Activated CD8-positive, alpha-beta memory T cell treated with anti-CD3 and anti-CD28 coated beads for 36 hours (primary cell): ENCODE results near the gene NELL2. TPM values are rescaled to one million over a fixed set of nuclear protein-coding genes. Genes with fewer than 3 reads are reported as not detected.

ENCODE experiments used
- CTCF ChIA-PET: fragments of 350-600 bp; sonication (Branson Sonifier 250); formaldehyde crosslinking; loops from one replicate; lab custom pipeline; 2021; ENCODE audit warnings: antibody characterized with exemption; lab: Charles Lee
- POLR2A ChIA-PET: fragments of 350-600 bp; sonication (Branson Sonifier 250); formaldehyde crosslinking; loops from one replicate; lab custom pipeline; 2021; ENCODE audit warnings: antibody characterized with exemption; lab: Charles Lee
- total RNA-seq, 2 experiments: library from RNA; stranded (reverse); gene quantifications; one replicate each; pipeline ENCODE4 v1.2.3, GENCODE V29; 2021

NELL2 gene
- total RNA-seq, 2 experiments from 2014 or later: 48.3 to 50.0 TPM

DNA sequence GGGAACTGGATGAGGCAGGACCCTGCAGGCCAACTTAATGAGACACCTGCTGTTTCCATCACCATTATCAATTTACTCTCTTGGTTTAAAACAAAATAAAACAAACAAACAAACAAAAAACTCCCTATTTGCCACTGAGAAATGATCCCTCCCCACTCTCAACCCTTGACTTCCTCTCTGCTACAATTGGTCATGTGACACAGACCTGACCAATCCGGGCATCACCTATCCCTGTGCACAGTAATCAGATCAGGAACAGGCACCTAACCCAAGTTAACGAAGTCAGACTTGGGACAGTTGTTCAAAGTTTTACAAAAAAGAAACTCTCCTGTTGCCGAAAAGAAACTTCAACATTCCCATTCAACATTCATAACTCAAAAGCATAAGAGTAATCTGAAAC lies 58.4 kb downstream of the NELL2 start:
- CTCF ChIA-PET: interaction anchor here (0.8 kb wide), 1 partner anchor 54 kb away, joined by 3 read pairs; no protein-coding TSS in a partner anchor
- POLR2A ChIA-PET: no interaction called here

DNA sequence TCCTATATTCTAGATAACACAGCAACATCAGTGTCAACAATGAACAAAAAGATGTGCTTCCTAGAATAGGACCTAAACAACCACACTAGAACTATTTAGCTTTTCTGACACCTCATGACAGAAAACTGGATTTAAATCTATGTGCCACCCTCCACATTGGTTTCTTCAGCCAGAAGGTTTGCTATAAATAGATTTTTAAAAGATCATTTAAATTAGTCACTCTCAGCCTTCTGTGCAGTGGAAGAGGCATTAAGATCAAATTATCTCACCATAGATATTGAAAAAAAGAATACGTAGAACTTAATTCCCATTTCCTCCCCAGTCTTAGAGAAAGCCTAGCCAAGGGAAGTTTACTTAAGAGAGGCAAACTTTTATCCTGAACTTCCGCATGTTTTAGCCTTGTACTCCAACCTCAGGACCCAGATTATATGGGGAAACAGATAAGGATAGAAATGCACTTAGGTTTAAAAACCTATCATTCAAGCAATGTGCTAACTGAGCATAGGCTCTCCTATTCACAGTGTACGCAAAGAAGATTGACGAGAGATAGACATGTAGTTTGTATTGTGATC lies 59.6 kb downstream of the NELL2 start:
- ChIA-PET POLR2A (no interaction called here), CTCF (interaction anchor here (0.9 to 1.5 kb wide), 2 partner anchors 62 to 114 kb away, joined by 3 to 4 read pairs; no protein-coding TSS in a partner anchor)

DNA sequence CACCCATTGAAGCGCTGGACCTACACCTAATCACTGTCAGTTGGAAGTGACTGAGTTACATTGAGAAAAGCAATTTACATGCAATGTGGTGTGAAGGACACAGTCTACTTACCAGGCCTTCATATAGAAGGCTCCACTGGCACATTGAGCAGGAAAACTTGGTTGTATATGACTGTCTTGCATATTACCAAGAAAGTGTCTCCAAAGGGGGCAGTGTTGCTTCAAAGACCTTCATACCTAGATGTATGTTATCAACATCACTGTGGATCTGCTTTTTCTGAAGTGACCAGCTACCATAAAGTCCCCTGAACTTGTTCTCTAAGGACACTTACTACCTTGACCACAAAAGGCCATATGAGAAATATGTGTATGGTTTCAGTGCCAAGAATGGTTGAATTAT lies 64.1 kb downstream of the NELL2 start:
- ChIA-PET CTCF (interaction anchor here (0.9 to 2.6 kb wide), 7 partner anchors 16 to 63 kb away, joined by 3 to 25 read pairs (median 3); partner anchors contain the start of gene NELL2), POLR2A (no interaction called here)

DNA sequence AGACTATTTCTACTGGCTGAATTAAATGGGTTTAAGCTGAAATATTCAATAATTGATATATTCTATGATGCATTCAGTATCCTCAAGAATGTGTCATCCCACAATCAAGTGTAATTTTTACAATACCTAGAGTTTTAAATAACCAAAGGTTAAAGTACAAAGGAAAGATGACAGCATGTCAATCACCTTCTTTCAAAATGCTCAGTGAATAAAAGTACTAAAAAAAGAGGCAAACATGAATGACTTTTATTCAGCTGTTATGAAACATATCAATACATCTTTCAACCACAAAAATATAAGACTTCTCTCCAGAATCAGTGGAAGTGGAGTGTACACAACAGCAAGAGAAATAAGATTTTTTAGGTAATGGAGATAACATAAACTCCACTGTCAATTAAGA lies 72.0 kb downstream of the NELL2 start:
- ChIA-PET CTCF (interaction anchor here (0.7 kb wide), 1 partner anchor 12 kb away, joined by 3 read pairs; no protein-coding TSS in a partner anchor), POLR2A (no interaction called here)

DNA sequence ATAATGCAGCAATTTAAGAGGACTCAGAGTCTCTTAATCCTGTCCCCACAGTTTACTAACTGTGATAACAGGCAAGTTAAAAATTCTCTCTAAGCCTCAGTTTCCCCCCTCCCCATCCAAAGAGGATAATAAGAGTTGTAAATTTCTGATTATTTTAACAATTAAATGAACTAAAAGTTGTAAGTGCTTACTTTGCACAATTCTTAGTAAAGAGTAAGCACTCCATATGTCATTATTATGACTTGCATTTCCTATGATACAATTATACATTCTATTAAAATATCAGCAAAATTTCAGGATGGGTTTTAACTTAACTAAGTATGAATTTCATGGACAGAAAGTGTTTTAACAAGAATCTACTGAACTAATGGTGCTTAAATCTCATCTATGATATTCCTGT lies 80.1 kb downstream of the NELL2 start:
- CTCF ChIA-PET: no interaction called here

DNA sequence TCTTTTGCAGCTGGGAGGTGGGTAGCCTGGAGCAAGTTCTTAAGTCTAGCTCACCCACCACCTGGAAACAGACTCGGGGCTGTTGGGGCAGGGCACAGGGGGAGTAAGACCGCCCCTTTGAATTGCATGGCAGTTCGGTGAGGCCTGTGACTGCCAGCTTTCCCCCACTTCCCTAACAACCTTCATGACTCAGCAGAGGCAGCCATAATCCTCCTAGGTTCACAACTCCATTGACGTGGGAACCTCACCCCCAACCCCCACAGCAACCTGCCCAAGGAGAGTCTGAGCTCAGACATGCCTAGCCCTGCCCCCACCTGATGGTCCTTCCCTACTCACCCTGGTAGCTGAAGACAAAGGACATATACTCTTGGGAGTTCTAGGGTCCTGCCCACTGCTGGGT lies 87.4 kb downstream of the NELL2 start:
- ChIA-PET POLR2A (no interaction called here), CTCF (interaction anchor here (1.2 kb wide), 1 partner anchor 14 kb away, joined by 4 read pairs; no protein-coding TSS in a partner anchor)

More for the DNA sequence above, 80.1 kb downstream of the NELL2 start:
- POLR2A ChIA-PET: no interaction called here

DNA sequence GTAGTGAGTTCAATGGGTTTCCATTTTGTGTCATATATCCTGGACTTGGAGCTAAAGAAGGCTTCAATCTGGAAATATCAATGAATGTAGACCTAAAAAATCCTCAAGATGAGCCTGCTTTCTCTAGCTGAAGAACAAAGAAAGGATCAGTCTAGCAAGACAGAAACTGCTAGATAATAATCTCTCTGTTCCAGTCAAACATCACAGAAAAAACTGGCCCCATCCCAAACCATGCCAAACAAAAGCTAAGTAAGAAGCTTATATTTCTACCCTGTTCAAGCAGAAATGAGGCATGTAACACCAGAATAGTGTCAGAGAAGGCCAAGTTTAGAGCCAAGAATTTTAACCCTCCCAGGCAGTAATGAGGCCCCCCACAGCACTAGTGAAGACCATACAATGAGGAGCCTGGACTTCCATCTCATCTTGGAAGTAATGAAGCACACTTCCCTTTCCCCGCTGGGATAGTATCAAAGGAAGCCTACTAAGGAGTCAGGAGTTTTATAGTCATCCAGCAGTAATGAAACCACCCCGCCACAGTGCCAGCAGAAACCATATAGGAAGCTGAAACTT lies 95.8 kb downstream of the NELL2 start:
- CTCF ChIA-PET: no interaction called here

DNA sequence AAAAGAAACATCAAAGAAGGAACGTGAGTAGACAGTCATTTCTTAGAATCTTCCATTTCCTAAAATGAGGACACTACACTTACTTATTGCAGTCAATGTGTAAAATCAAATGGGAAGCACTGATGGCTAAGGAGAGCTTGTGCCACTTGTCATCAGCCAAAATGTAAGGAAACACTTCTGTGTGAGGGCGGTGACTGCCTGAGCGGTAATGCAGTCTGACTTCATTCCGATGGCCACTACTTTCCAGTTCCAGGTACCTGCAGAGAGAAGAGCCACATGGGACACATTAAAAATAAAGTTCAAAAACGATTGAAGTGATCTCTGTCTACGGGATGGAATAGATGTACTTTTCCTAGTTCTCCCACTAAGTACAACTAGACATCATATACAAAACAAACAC lies 96.3 kb downstream of the NELL2 start:
- CTCF ChIA-PET: no interaction called here
- POLR2A ChIA-PET: no interaction called here

More for the DNA sequence above, 95.8 kb downstream of the NELL2 start:
- POLR2A ChIA-PET: no interaction called here

DNA sequence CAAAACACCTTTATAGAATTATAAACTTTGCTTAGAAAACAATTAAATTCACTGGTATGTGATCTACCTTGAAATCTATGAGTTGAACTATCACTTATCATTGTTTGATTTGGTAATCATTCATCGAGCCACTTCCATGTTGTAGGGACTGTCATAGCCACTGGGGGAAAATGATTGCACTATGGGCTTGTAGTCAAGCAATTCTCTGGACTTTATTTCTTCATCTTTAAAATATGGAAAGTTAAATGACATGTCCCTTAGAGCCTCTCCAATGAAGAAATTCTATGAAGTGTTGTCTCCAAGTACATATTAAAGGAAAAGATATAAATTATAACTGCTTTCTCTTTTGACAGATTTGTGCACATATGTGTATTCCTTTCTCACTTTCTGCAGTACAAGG lies 97.3 kb downstream of the NELL2 start:
- ChIA-PET POLR2A (no interaction called here), CTCF (no interaction called here)

DNA sequence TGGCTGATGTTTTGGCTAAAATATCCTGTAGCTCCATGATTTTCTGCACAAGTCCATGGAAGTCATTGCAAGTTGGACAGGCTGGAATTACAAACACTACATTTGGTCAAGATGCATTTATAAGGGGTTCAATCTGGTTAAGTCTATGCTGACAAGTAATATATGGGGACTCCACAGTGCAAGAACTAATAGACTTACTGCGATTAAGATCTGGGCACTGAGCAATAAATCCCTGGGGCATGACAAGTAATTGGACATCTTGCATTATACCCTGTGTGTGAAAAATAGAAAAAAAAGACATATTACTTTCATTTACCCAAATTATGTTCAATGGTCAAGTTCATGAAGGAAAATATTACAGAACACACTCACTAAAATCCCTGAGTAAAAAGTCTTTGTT lies 99.1 kb downstream of the NELL2 start:
- CTCF ChIA-PET: interaction anchor here (1.1 kb wide), 1 partner anchor 36 kb away, joined by 3 read pairs; no protein-coding TSS in a partner anchor

DNA sequence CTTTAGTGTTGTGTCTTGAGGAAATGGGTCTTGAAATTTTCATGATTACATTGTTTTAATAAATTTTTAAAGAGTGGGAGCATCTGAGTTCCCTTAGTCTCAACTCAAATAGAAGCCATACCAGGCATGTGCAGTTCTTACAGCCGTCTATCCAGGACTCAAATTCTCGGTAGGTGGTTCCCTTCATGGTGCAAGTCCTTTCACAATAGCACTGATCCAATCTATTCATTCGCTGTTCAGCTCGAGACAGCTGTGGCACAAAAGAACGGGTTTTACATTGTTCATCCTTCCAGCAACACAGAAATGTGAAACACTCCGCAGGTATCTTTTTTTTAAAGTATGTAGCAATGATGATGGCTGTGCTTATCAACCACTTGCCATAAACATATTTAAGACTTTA lies 100.2 kb downstream of the NELL2 start:
- CTCF ChIA-PET: interaction anchor here (0.6 to 1.1 kb wide), 2 partner anchors 37 to 40 kb away, joined by 3 read pairs; no protein-coding TSS in a partner anchor
- POLR2A ChIA-PET: no interaction called here

More for the DNA sequence above, 99.1 kb downstream of the NELL2 start:
- POLR2A ChIA-PET: no interaction called here

DNA sequence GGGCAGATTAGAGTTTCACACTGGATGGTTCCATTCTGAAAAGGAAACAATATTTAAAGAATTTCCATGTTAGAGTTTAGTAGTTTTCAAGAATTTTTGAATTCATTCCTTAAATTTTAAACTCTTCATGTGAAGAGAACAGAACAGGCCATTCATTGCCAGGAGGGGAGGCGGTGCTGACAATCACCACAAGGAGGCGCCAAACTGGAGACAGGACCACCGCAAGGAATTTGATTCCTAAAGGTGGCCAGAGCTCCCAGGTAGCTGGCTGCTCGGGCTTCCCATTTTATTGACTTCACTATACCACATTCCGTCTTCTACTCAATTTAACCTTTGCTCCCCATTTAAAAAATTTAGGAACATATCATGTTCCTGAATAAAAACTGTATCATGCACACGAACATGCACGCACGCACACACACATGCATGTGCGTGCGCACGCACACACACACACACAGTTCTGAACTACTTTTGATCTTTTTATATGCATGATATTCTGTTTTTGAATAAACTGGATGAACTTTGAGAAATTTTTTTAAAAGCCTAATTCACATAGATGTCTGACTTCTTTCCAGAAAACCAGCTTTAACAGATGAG lies 101.2 kb downstream of the NELL2 start:
- ChIA-PET POLR2A (interaction anchor here (0.7 kb wide), 1 partner anchor 1602 kb away, joined by 3 read pairs; no protein-coding TSS in a partner anchor), CTCF (interaction anchor here (0.7 to 1.3 kb wide), 8 partner anchors 9 to 816 kb away, joined by 3 to 5 read pairs (median 4); no protein-coding TSS in a partner anchor)

DNA sequence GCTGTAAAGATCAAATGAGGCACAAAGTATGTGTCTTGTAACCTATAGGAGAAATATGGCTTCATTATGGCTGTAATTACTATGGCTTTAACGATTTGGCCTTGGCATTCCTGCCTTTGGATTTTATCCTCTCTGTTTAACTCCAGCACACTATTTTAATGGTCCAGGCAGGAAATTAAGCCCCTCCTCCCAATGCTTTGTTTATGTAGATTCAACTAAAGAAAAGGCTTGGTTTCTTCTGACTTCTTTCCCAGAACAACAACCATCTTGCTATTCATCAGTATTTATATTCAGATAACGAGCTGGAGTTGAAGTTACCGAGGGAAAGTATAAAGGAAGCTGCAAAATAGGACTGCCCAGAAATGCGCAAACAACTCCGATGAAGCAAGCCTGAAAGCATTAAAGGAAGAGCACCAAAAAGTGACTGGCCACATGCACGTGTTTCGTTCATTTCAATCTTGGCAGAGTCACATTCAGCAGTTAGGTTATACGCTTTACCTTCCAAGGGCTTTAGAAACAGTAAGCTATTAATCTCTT lies 104.6 kb downstream of the NELL2 start:
- ChIA-PET POLR2A (no interaction called here), CTCF (interaction anchor here (2.6 kb wide), 1 partner anchor 104 kb away, joined by 8 read pairs; the partner anchor contains the start of gene NELL2)

DNA sequence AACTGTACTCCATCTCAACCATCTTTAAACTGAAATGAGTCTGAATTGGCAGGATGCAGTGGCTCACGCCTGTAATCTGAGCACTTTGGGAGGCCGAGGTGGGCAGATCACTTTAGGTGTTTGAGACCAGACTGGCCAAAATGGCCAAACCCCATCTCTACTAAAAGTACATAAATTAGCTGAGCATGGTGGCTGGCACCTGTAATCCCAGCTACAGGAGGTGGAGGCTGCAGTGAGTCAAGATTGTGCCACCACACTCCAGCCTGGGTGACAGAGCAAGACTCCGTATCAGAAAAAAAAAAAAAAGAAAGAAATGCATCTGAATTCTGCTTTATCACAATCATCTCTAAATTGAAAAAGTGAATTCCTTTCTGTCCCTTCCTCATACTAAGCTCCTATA lies 110.3 kb downstream of the NELL2 start:
- ChIA-PET CTCF (interaction anchor here (1.0 kb wide), 2 partner anchors 9 to 165 kb away, joined by 3 read pairs; no protein-coding TSS in a partner anchor), POLR2A (no interaction called here)

DNA sequence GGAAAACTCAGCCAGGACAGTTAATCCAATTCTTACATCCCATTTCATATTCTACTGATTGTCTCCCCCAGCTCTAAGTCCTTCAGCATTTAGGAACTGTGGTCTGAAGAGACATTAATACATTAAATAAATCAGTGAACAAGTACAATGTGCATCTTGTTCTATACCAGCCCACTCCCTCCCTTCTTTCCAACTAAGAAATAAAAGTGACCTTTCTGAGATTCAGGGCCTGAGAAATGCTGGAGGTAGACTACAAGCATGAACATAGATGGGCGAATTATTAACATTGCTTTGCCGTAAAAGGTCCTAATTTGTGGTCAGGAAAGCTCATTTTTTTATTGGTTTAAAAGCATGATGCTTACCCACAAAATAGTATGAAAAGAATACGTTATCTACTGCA lies 113.1 kb downstream of the NELL2 start:
- ChIA-PET CTCF (interaction anchor here (0.6 to 1.0 kb wide), 2 partner anchors 55 to 111 kb away, joined by 3 read pairs; no protein-coding TSS in a partner anchor), POLR2A (no interaction called here)

DNA sequence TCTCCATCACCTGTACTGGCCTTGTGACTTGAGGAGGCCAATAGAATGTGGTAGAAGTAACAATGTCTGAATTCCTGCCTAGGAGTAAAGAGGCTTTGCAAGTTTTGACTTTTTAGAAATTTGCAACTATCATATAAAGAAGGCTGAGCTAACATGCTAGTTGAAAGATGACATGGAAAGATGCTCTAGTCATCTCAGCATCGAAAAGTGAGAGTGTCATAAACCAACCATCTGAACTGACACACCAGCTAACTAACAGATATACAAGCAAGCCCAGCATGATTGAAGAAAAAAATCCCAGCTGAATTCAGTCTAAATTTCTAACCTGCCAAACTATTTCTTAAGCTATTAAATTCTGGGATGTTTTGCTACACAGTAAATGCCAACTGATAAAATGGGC lies 116.8 kb downstream of the NELL2 start:
- CTCF ChIA-PET: no interaction called here
- POLR2A ChIA-PET: no interaction called here

DNA sequence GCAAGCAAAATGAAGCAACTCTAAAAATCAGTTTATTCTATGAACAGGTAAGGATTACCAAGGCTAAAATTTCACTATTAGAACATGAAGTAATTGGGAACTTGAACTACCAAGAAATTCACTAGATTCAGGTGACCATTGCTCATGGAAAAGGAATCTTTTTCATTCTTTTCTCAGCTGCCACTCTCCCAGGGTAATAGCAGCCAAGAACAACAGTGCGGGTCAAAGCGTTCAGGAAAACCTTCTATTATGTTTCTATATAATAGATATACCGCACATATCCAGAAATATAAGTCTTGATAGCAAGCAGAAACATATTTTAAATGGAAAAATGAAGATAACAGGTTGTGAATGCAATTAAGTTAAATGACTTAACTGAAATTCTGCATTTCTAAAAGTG lies 125.6 kb downstream of the NELL2 start:
- ChIA-PET POLR2A (no interaction called here), CTCF (no interaction called here)

DNA sequence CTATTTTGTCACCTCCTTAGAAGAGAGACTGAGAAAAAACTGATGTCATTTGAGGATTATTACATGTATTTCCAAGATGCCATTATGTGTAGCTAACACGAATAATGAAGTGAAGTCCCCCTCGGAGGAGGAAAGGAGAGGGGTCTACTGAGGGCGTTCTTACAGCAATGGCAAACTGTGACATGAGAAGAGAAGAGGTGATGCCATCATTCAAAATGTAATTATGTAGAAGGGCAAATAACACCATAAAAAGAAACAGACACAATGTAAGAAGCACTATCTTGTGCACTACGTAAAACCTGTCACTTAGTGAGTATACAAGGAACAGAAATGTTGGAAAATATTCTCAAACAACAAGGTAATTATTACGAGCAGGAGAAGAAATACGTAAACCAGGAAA lies 126.5 kb downstream of the NELL2 start:
- POLR2A ChIA-PET: no interaction called here
- CTCF ChIA-PET: no interaction called here

DNA sequence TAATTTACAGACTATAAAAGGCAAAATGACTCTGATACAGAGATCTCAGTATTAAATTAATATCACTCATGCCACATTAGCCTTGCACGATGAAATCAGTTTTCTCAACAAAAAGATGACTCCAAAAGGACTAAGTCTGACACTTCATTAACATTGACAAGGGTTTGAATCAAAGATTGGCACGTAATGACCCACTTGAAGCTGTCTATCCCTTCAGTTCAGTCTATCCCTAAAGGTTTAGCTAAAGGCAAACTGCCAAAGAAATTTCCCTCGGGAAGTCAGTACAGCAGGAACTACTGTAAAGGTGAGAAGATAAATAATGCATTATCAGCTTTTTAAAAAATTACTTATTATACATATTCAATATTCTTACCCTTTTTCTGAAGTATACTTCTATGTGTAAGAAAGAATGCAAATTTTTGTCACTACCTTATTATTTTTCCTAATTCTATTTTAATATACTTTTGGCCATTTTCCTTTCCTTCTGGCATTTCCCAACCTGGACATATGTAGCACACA lies 127.1 kb downstream of the NELL2 start:
- ChIA-PET CTCF (no interaction called here), POLR2A (no interaction called here)
